Stimulated activated CD8-positive, alpha-beta memory T cell treated with anti-CD3 and anti-CD28 coated beads, Interleukin-4, amount 100 ng/mL, for 1 hour (primary cell): Measurements from ENCODE around the gene OR8B4.
"Not testable (repeated sequence)": the region's sequence is repeated elsewhere in the genome, so short reads cannot be mapped to it uniquely, and the experiment has no call there.

Experiments
- DNase-seq, 2 donors: peaks; one replicate each; pipeline ENCODE4 v3.0.0-alpha.2; 2020; ENCODE audit warnings: low read depth in 2 of 2, low spot score in 1 of 2

The OR8B4 gene, protein sequence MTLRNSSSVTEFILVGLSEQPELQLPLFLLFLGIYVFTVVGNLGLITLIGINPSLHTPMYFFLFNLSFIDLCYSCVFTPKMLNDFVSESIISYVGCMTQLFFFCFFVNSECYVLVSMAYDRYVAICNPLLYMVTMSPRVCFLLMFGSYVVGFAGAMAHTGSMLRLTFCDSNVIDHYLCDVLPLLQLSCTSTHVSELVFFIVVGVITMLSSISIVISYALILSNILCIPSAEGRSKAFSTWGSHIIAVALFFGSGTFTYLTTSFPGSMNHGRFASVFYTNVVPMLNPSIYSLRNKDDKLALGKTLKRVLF

DNA sequence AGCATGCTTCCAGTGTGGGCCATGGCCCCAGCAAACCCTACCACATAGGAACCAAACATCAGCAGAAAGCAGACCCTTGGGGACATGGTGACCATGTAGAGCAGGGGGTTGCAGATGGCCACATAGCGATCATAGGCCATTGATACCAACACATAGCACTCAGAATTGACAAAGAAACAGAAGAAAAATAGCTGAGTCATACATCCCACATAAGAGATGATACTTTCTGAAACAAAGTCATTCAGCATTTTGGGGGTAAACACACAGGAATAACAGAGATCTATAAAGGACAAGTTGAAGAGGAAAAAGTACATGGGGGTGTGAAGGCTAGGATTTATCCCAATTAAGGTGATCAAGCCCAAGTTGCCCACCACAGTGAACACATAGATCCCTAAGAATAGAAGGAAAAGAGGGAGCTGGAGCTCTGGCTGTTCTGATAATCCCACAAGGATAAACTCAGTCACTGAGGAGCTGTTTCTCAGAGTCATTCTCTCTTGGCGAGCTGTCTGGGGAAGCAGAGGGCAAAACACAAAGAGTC, at the start of gene OR8B4:
OR8B4 (minus strand) TSS at position 488 of the 538 bp plus-strand sequence; CDS start at position 488, 0 bp downstream.
- DNase-seq: no peak

DNA sequence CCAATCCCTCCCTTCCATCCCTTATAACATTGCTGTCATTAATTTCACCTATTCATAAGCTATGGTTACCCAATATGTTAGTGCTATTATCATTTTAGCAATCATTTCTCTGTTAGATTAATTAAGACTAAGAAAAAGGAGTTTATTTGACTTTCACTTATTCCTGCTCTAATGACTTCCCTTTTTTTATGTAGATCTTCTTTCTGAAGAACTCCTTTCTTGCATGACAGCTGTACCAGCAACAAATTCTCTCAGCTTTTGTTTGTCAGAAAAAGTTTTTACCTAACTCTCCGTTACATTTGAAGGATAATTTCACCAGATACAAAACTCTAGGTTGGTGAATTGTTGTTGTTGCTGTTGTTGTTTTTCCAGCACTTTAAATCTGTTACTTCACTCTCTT, 49.4 kb upstream of the OR8B4 start:
- no peak for DNase-seq

DNA sequence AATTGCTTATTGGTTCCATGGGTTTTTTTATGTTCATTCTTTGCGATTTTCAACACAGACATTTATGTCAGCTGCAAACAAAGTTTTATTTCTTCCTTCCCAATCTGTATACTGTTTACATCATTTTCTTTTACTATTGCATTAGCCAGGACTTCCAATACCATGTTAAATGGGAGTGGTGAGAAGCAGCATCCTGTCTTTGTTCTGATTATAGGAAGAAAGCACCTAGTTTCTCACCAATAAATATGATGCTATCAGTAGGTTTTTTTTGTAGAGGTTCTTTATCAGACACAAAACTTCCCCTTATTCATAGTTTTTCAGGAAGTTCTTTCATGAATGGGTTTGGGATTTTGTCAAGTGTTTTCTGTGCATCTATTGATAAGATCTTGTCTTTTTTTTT, 48.8 kb upstream of the OR8B4 start:
- DNase-seq: no peak

DNA sequence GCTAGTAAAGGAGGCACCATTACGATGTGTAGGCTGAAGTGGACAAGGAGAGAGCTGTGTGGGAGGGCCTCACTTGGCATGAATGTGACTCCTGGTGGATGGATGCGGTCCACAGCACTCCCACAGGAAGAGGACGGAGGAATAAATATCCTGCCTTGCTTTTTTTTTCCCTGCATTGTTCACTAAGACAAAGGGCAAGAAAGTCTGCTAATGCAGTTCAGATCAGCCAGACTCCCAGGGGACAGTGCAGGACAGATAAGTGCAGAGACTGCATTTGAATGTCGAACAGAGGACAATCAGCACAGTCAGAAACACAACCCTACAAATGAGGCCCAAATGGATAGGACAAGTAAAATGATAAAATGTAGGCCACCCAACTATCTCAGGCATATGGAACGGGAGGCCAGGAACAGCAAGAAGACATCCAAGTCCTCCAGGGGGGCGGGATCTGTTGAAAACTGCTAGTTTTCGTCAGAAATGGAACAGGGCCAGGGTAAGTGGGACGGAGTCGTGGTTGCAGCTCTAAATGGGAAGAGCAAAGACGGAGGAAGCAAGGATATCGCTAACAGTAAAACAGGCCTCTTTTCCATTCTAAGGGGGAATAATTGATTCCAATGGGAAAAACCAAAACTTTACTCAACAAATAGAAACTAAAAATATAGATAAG, 46.0 kb upstream of the OR8B4 start:
- no peak for DNase-seq

DNA sequence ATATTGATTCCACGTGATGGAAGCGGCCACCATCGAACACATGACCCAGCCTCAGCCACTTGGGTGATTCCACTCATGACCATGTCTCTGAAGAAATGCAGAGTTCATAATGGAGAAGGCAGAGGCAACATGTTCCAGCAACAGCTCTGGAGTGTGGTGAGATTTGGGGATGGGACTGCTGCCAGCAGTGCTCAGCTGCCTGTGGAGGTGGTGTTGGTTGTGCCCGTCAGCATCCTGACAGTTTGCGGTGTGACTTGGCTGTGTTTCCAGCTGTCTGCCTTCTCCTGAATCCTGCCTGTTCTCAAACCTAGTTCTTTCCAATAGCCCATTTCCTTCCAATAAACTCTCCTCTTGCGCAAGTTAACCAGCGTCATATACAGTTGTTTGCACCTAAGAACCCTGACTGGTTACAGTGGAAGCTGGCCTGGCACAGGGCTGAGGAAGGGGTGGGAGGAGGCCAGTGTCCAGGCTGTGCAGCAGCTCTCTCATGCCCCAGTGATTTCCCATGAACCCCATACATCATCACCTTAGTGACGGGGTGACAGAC, 42.8 kb upstream of the OR8B4 start:
- no peak for DNase-seq

DNA sequence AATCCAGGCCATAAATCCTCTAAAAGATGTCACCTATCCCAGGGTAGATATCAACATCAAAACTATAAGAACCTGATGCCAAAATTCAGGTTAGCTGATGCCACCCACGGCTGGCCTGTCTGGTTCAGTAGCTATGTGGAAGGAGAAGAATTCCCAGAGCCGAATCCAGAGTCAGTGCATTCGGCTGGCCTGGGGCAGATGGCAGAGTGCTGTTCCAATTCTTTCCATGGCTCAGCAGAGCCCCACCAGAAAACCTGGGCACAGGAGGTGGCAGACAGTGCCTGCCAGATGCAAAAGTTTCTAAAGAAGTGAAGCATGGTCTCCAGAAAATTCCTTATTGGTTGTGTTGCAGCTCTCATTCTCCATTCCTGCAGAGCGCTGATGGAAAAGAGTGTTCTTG, 40.7 kb upstream of the OR8B4 start:
- no peak for DNase-seq

DNA sequence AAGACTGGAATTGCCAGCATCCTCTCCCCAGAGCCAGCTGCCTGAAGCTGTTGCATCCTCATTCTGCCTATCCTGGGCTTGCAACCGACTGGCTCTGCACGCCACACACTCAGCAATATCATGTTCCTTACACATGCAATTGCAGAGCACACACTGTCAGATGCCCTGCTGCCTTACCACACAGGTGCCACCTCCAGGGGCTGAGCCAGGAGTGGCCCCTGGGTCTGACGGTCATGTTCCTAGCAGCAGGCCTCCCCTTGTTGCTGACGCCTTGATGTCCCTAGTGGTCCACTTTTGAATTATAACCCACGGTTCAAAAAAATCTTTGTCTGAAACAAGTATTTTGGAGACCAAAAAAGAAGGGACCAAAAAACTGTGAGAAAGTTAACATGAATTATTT, 39.3 kb upstream of the OR8B4 start:
- DNase-seq: no peak

DNA sequence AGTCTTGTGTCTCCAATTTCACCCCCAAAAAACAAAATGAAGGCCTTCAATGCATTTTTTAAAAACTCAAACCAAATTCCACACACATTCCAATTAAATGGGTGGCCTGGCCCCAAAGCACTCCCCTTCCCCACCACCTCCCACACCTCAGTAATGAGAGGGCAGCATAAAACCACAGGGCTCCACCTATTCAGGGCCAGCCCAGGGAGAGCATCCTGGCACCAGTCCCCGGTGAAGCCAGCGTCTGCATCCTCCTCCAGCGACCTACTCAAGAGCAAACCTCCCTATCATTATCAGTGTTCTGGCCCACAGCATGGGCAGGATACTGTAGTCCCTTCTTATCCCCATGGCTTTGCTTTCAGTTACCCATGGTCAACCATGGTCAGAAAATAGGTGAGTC, 38.7 kb upstream of the OR8B4 start:
- DNase-seq: no peak

DNA sequence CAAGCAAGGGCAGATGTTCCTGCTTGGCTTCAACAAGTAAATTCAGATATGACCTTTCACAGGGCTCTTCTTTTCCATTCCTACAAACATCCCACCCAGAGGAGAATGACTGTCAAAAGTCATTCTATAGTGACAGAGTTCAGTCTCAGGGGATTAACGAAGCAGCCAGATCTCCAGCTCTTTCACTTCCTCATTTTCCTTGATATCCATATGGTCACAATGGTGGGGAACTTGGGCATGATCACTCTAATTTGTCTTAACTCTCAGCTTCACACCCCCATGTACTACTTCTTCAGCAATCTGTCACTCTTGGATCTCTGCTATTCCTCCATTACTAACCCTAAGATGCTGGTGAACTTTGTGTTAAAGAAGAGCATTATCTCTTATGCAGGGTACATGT, 35.8 kb upstream of the OR8B4 start:
- DNase-seq: no peak

DNA sequence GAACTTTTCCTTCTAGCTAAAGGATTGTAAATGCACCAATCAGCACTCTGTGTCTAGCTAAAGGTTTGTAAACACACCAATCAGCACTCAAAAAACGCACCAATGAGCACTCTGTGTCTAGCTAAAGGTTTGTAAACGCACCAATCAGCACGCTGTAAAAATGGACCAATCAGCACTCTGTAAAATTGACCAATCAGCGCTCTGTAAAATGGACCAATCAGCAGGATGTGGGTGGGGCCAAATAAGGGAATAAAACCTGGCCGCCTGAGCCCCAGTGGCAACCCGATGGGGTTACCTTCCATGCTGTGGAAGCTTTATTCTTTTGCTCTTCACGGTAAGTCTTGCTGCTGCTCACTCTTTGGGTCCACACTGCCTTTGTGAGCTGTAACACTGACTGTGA, 34.7 kb upstream of the OR8B4 start:
- not testable (repeated sequence) for DNase-seq

DNA sequence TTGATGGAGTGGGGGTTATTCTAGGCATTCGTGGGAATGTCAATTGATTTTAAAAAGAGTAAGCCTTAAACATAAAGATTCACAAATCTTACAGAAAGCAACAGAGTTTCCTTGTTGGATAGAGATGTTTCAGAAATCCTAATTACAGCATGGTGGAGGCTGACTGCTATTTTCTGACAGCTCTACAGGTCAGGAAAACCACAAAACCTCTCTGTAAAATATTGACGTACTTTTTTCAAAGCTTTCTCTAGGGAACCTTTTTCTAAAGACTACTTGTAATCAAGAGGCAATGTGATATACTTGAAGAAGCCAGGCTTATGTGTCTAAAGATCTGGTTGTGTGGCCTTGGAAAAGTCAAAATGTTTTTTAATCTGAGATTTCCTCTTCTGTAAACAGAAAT, 29.9 kb upstream of the OR8B4 start:
- no peak for DNase-seq

DNA sequence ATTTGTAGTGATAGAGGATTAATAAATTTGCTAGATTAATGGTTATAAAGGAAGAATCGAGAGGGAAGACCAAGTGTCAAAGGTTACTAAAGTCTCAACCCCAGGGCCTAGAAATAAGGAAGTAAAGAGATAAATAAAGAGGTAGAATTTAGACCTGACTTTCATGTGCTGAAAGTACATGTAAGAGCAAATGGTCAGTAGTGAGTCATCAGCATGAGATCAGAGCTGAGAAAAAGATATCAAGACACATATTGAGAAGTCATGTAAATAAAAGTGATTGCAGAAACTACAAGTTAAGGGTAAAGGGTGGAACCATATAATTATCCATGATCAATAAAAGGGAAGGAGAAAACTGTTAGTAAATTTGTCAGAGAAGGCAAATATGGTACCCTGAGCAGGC, 22.2 kb upstream of the OR8B4 start:
- DNase-seq: no peak

DNA sequence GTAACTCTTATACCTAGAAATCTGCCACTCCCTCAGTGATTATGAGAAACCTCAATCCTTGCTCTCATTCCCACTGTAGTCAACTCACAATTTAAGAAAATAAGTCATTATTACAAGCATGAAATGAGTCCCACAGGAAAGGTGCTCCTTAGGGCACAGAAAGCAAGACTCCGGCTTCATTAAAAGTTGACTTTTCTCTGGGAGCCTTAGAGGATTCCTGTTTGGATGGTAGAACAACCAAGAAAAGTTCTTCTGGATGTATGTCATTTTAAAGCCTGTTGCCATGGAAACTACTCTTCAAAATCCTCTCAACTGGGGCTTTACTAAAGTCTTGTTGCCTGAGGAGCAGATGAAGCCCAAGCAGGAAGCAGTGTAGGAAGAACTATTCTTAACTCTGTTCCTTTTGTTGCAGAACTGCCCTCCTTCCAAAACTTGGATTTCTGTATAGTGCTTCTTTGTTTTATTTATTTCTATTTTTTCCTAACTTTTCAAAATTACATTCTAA, 21.0 kb upstream of the OR8B4 start, which contains the start of gene OR8B8:
OR8B8 (minus strand) TSS at position 51 of the 505 bp plus-strand sequence. CDS start 4,611 bp downstream, outside the sequence.
- no peak for DNase-seq

DNA sequence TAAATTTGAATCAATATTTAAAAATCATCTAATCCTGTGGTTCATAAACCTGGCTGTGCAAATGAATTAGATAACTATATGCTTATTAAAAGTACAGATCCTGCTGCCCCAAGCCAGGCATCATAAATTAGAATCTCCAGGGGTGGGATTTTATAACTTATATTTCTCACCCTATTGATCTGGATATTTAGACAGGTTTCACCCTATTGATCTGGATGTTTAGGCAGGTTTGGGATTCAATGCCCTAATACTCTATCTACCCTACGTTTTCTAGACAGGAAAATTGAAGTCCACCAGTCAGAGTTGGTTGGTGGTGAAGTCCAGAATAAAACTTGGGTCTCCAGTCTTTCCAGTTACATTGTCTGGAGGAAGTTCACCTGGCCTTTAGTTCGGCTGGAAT, 18.2 kb upstream of the OR8B4 start:
- DNase-seq: no peak

DNA sequence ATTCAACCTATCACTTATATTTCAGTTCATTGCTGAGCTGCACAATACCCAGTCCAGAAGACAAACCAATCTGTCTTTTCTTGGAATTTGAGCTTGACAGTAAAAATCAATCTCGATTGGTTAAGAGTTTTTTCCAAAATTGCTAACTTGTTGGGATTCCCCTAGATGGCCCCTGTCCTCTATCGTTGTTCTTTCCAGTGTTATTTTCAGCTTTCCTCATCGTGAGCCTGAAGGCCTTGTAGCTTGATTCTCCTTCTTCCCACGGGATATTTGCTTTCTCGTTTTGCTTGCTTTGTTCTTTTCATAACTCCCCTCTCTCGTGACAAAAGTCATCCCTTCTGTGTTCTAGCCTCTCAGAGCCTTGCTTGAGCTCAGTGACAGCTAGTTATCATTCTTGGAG, 17.8 kb upstream of the OR8B4 start:
- no peak for DNase-seq

DNA sequence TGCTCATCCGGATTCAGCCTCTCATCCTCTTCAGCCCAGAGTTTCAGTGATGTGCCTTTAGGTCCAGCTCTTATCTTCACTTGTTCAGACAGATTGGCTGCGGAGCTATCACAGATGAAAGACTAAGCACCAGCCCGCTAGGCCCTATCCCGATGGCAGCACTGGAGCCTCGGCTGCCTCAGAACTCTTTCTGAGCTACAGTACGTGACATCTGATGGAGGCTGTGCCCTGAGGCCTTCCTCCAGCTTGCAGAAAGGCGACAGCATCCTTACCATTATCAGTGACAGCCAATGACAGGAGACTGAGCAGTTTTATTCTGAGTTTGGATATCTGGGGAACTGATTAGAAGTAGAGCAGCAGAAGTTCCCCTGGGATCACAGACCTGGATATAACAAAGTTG, 16.8 kb upstream of the OR8B4 start:
- DNase-seq: no peak

DNA sequence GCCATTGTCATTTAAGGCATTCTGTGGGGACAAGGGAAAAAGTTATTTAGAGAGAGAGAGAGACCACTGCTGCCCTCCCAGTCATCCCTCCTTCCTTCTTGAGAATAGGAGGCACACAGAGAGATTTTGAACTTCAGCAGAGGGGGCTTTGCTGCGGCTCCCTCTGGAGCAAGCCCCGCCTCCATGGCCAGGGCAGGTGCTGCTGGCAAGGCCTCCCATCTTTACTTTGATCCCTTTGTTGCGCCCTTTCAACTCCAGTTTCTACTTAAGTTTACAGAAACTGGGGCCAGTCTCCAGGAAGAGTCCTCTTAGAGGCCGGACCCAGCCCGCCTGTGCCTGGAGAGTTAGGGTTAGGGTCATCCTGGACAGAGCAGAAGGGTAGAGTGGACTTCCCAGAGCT, 16.4 kb upstream of the OR8B4 start:
- no peak for DNase-seq

DNA sequence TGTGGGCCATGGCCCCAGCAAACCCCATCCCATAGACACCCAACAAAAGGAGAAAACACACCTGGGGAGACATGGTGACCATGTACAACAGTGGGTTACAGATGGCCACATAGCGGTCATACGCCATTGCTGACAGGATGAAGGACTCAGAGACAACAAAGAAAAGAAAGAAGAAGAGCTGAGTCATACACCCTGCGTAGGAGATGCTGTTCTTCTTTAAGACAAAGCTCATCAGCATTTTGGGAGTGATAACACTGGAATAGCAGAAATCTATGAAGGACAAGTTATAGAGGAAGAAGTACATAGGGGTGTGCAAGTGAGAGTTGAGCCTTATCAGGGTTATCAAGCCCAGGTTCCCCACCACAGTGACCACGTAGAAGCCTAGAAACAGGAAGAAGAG, 15.9 kb upstream of the OR8B4 start:
- DNase-seq: no peak

DNA sequence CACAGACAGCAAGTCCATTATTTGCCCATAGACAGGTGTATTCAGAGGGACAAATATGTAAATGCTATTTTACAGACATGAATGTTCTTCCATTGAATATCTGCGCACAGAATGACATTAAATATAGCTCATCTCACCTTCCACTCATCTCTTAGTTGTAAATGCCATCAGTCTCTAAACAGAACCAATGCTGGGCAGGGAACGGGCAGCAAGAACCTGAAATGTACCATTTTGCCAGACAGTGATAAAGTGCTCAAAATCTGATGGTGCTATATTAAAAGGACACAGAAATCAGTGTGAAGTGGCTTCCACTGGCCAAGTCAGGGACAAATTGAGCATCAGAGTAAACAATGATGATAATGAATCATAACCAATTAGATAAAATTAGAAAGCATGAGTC, 10.0 kb upstream of the OR8B4 start:
- DNase-seq: no peak

DNA sequence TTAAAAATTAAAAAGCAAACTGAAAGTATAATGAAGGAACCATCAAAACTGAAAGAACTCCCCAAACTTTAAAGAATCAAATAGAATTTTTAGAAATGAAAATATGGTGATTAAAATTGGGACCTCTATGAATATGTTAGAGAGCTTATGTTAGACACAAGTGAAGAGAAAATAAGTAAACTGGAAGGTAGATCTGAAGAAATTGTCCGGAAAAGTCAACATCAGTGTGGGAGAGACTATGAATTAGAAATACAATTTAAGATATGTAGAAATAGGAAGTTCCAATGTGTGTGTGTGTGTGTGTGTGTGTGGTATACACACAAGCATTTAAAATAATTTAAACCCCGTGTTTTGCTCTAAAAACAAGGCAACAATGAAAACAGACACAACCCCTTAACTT, 4.9 kb upstream of the OR8B4 start:
- DNase-seq: no peak

DNA sequence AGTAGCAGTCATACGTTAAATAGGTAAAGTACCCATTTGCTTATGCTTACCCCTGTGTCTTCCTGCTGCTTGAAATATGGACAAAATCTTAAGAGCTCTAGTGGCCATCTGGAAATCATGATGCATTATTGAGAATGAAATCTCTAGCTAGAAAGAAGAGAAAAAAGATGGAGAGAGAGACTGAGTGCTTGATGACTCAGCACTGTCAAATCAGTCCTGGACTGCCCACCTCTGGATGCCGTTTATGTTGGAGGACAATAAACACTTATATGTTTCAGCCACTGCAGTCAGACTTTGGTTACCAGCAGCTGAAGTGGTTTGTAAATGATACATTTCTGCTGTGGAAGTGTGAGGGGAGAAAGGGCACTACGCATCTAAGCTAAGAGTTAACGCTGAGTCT, 3.6 kb downstream of the OR8B4 start:
- DNase-seq: no peak

DNA sequence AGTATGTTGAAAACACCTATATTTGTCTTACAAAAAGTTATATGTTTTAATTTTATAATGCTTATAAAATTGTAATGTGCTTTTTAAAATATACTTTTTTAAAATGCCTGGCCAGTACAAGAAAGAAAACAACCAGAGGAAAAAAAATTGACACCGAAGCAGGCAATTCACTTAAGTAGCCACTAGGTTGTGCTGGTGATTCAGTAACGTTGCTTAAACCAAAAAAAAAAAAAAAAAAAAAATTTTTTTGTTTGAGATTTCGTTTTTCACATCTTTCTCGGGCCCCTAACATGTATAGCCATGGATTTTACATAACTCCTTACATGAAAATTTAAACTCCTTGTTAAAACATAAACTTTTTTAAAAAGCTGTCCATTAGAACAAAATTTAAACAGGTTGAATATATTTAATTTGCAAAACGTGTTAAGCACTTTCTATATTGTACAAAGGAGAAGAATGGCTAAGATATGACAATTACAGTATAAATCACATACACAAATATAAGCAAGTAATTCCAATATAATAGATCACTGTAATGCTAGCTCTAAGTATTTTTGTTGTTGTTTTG, 9.2 kb downstream of the OR8B4 start:
- no peak for DNase-seq
